Fibroblast of the aortic adventitia (primary cell): ENCODE results near the gene WBP11. TPM values are rescaled to one million over a fixed set of nuclear protein-coding genes. Genes with fewer than 3 reads are reported as not detected.

Experiments
- DNase-seq: peaks from one replicate; pipeline ENCODE4 v3.0.0-alpha.2; 2010; ENCODE audit warnings: low read depth
- H3K4me3 ChIP-seq: 2 replicates; pipeline ENCODE4 v1.5.1; 2011; ENCODE audit warnings: low read depth, mild to moderate bottlenecking, control low read depth, low read length, moderate library complexity
- total RNA-seq: library from RNA; depleted of rRNA; stranded (reverse); fragments of >200 nt; gene quantifications from 2 replicates; pipeline ENCODE4 v1.2.3, GENCODE V29; 2012; ENCODE audit warnings: low replicate concordance
- TF ChIP-seq, protein P1 (sequence below): IDR thresholded peaks from 2 replicates; pipeline ENCODE4 v1.5.1; 2011; ENCODE audit warnings: mild to moderate bottlenecking, low read length, control low read depth, inconsistent platforms; ENCODE audit not compliant: insufficient read depth

WBP11 gene
- total RNA-seq, 1 donor: 15.9 TPM

DNA sequence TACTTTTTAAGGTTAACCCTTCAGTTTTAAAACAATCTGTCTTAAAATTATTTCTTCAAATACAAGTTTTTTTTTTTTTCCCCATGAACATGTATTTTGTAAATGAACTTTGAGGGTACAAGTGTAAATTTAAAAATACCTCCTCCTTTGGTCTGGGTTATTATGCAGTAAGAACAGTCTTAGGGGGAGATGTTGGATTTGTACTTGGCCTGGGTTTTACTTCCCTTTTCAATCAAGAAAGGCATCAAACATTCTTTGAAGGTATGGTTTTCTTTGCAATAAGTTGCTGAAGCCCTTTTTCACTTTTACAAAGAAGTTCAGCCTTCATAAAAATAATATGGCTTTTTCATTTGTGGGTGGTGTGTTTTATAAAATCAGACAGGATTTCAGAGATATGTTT lies 20.5 kb downstream of the WBP11 start:
- H3K4me3 ChIP-seq: no peak overlapping the region
- TF ChIP-seq, protein P1, sequence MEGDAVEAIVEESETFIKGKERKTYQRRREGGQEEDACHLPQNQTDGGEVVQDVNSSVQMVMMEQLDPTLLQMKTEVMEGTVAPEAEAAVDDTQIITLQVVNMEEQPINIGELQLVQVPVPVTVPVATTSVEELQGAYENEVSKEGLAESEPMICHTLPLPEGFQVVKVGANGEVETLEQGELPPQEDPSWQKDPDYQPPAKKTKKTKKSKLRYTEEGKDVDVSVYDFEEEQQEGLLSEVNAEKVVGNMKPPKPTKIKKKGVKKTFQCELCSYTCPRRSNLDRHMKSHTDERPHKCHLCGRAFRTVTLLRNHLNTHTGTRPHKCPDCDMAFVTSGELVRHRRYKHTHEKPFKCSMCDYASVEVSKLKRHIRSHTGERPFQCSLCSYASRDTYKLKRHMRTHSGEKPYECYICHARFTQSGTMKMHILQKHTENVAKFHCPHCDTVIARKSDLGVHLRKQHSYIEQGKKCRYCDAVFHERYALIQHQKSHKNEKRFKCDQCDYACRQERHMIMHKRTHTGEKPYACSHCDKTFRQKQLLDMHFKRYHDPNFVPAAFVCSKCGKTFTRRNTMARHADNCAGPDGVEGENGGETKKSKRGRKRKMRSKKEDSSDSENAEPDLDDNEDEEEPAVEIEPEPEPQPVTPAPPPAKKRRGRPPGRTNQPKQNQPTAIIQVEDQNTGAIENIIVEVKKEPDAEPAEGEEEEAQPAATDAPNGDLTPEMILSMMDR: no peak

DNA sequence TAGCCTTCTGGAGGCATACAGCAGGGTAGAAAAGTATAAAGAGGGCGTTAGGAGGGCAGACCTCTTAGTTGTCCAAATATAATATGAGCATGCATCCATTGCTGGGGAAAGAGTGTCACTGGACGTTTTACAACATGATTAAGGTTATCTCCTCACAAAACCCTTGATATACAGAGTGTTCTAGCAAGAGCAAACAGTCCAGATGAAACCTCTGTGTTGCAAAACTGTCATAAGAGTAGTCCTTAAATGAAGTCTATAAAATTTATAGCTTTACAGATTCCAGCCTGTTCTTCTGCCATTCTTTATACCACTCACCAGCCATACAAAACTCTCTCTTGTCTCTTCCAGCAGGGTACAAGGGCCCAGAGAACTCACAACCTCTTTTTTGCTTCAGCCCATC lies 21.7 kb downstream of the WBP11 start:
- H3K4me3 ChIP-seq: no peak overlapping the region
- DNase-seq: no peak
- TF ChIP-seq, protein P1: no peak

More for the DNA sequence above, 20.5 kb downstream of the WBP11 start:
- no peak for DNase-seq

DNA sequence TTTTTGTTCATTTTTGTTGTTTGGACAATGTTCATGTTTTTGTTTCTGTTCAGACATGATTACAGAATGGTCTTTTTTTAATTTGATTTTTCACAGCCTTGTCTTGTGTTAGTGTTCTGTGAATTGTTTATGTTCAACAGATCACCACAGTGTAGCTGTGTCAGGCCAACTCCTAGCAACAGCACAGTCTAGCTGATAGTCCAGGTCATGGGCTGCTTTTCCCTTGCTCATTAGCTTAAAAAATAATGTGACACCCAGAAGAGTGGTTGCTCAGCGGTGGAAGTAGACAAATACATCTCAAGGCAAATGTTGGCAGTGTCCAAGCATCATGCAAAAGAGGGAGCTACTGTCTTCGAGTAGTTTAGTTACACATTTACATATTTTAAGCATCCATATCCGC lies 22.4 kb downstream of the WBP11 start:
- no peak overlapping the region for H3K4me3 ChIP-seq
- DNase-seq: no peak
- TF ChIP-seq, protein P1: no peak

DNA sequence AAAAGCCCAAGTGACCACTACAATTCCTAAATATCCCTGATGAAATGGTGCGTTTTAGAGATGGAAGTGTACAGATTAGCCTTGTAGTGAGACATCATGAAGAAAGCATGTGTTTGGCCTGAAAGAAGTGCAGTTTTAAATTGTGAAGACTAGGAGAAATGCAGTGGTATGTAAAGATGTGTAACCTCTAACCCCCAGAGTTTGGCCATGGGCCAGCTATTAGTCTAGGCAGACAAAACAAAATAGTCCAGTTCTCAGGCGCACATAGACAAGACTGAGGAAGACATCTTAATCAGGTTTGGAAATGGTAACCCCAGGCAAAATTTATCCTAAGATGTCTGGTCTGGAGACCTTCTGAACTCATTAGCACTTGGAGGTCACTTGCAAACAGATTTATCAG lies 23.4 kb downstream of the WBP11 start:
- TF ChIP-seq, protein P1: no peak
- no peak overlapping the region for H3K4me3 ChIP-seq
- DNase-seq: no peak

DNA sequence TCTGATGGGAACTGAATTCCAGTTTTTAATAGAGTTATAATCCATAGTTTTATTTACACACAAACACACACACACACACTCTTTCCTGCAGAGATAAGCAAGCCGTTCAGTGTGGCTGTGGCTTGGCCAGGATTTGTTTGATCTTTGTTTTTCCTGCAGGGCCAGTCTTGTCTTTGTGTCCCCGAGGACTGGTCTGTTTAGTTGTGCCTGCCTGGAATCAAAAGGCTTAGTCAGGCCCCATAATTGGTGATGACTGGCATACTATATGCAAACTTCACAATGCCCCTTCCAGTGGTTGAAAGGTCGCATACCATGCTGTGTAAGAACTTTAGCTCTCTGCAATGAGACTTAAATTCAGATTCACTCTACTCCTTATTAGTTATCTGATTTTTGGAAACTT lies 26.0 kb downstream of the WBP11 start:
- DNase-seq: peak; percentile 23
- no peak overlapping the region for H3K4me3 ChIP-seq
- TF ChIP-seq, protein P1: no peak

DNA sequence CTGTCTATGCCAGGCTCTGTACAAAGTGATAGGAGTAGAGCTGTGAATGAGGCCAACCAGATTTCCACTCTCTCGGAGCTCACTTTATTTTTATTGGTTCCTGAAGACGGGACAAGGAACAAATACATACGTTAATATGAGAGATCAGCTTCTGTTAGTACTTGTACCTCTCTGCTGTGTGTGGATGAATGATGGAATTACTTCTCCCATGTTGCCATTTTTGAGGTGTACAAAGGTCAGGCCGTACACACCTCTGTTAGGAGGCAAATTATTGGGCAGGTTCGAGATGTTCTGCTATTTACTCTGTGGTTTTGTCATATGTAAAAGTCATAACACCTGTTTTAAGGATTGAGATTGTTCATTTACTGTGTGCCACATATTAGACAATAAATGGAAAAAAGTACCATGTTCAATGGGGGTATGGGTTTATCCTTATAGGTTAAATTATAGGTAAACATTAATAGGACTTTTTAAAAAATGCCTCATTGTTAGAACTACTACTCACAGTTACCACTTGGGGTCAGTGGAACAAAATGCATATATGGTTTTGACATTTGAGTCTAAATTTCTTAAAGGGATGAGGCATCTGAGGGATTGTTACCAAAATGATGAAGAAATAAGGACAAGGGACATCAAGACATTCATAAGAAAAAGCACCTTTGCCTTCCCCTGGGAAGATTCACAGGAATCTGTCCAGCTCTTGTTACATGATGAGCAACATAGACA lies 26.9 kb downstream of the WBP11 start:
- H3K4me3 ChIP-seq: peak overlapping the region; percentile 86
- DNase-seq: peak; percentile 47
- TF ChIP-seq, protein P1: peak; percentile 44

DNA sequence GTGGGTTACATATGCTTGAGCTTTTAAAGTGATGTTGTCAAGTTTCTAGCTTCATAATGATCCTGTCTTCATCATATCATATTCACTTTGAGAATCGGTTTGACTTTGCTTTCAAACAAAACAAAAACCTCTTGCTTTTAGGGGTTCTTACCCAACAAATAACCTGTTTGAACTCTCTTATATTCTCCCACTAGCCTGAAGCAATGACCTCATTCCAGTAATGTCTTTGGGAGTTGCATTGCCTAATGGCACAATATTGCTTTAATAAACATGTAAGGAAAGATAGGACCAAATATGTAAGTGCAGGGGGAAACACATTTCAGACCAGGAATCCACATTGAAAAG lies 27.7 kb downstream of the WBP11 start:
- no peak for DNase-seq
- H3K4me3 ChIP-seq: peak overlapping the region; percentile 86
- TF ChIP-seq, protein P1: no peak
